Colonic mucosa (tissue), 4 donors: ENCODE results near the gene A2ML1. TPM values are rescaled to one million over a fixed set of nuclear protein-coding genes. Genes with fewer than 3 reads are reported as not detected.

ENCODE experiments used
- DNase-seq: peaks from one replicate; pipeline ENCODE4 v3.0.0-alpha.2; 2020
- H3K27ac ChIP-seq: fragments of 200-600 bp; one replicate; pipeline ENCODE4 v1.8.0; 2021
- H3K27me3 ChIP-seq: fragments of 200-600 bp; one replicate; pipeline ENCODE4 v1.8.0; 2021
- H3K36me3 ChIP-seq: fragments of 200-600 bp; one replicate; pipeline ENCODE4 v1.8.0; 2021
- H3K4me1 ChIP-seq: fragments of 200-600 bp; one replicate; pipeline ENCODE4 v1.8.0; 2021; ENCODE audit warnings: mild to moderate bottlenecking
- H3K4me3 ChIP-seq: fragments of 200-600 bp; one replicate; pipeline ENCODE4 v1.8.0; 2021
- H3K9ac ChIP-seq, 2 donors: one replicate each; pipeline ENCODE4 v1.7.0; 2013; ENCODE audit warnings: control low read depth in 2 of 2, low read depth in 2 of 2, low read length in 2 of 2
- H3K9me3 ChIP-seq: fragments of 200-600 bp; one replicate; pipeline ENCODE4 v1.8.0; 2021
- intact Hi-C: fragments of 100-400 bp; cut with DNase I; formaldehyde crosslinking; loops from one replicate; pipeline ENCODE4 v1.14.1; 2022
- total RNA-seq, 2 donors: library from RNA; stranded (reverse); fragmentation: NEBNext Ultra II Directional in 1 of 2; extraction: Animal tissue kit (Norgen Biotek cat#: 25700) in 1 of 2; gene quantifications; one replicate each; pipeline ENCODE4 v1.2.1, GENCODE V29; 2021
- TF ChIP-seq, protein P1 (sequence below): fragments of 200-600 bp; IDR thresholded peaks from one replicate; pipeline ENCODE4 v1.8.0; 2022; ENCODE audit warnings: antibody characterized with exemption, mild to moderate bottlenecking
- donor health status: healthy.
- donor health status: DM: no; HTN: no; CAD: no.
- donor health status: DM: no; HTN: no; CAD: no.

Gene A2ML1
- total RNA-seq, 2 donors from 2014 or later: not detected

DNA sequence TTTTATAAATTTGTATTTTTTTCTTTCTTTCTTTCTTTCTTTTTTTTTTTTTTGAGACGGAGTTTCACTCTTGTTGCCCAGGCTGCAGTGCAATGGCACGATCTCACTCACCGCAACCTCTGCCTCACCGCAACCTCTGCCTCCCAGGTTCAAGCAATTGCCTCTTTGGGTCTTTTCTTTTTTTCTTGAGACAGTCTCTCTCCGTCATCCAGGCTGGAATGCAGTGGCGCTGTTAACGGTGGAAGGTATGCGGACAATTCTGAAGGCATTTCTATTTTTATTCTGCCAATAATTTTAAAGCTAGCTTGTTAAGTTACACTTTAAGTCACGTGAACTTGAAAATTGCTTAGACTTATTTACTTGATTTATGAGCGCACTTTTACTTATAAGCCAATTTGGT is 83.1 kb downstream of the A2ML1 start:
- H3K4me3 ChIP-seq: no peak overlapping the region
- H3K4me1 ChIP-seq: no peaks in the 10 kb centered on the region
- H3K27ac ChIP-seq: no peak overlapping the region
- H3K9me3 ChIP-seq: no peaks in the 10 kb centered on the region
- H3K27me3 ChIP-seq: no peaks in the 10 kb centered on the region
- intact Hi-C loops: no loop called here
- TF ChIP-seq, protein P1, sequence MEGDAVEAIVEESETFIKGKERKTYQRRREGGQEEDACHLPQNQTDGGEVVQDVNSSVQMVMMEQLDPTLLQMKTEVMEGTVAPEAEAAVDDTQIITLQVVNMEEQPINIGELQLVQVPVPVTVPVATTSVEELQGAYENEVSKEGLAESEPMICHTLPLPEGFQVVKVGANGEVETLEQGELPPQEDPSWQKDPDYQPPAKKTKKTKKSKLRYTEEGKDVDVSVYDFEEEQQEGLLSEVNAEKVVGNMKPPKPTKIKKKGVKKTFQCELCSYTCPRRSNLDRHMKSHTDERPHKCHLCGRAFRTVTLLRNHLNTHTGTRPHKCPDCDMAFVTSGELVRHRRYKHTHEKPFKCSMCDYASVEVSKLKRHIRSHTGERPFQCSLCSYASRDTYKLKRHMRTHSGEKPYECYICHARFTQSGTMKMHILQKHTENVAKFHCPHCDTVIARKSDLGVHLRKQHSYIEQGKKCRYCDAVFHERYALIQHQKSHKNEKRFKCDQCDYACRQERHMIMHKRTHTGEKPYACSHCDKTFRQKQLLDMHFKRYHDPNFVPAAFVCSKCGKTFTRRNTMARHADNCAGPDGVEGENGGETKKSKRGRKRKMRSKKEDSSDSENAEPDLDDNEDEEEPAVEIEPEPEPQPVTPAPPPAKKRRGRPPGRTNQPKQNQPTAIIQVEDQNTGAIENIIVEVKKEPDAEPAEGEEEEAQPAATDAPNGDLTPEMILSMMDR: no peak
- DNase-seq: no peak
- H3K36me3 ChIP-seq: no peaks in the 10 kb centered on the region
- no peak overlapping the region for H3K9ac ChIP-seq

DNA sequence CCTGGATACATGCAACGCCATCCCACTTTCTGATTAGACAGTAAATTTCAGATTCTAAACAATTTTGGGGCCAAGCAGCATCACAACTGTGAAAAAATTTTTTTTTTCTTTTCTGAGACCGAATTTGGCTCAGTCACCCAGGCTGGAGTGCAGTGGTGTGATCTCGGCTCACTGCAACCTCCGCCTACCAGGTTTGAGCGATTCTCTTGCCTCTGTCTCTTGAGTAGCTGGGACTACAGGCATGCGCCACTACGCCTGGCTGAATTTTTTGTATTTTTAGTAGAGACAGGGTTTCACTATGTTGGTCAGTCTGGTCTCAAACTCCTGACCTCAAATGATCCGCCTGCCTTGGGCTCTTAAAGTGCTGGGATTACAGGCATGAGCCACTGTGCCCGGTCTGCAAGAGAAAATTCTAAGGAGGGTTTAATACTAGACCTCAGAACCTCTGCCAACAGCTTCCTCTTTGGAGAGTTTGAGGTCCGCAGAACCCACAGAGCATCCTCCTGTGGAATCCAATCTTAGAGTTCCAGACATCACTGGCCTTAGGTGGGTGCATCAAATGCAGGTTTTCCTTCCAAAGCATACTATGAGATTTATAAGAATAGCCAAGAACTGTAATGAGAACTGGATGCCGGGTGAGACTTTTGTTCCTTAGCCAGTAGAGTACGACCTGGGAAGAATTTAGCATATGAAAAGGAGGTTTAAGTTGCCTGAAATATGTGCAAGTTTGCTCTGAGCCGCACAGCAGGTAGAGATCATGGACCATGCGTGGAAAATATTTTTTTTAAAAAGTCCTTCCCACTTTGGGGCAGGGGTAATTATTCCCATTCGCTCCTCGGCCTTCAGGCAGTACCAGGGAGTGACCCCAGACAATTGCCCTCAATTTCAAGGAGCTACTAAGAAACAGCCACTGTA is 84.1 kb downstream of the A2ML1 start:
- H3K4me3 ChIP-seq: no peak overlapping the region
- H3K36me3 ChIP-seq: no peaks in the 10 kb centered on the region
- intact Hi-C loops: no loop called here
- H3K27ac ChIP-seq: no peak overlapping the region
- no peaks in the 10 kb centered on the region for H3K27me3 ChIP-seq
- no peaks in the 10 kb centered on the region for H3K4me1 ChIP-seq
- H3K9ac ChIP-seq: no peak overlapping the region
- TF ChIP-seq, protein P1: no peak
- no peak for DNase-seq
- no peaks in the 10 kb centered on the region for H3K9me3 ChIP-seq

- Histone ChIP-seq H3K9me3 (no peaks in the 10 kb centered on the region), H3K36me3 (no peaks in the 10 kb centered on the region), H3K9ac (no peak overlapping the region), H3K4me1 (no peaks in the 10 kb centered on the region), H3K27me3 (no peaks in the 10 kb centered on the region), H3K4me3 (no peak overlapping the region), H3K27ac (no peak overlapping the region)
- intact Hi-C loops: no loop called here
- DNase-seq: no peak
- TF ChIP-seq, protein P1: no peak
These were observed 85.1 kb downstream of the A2ML1 start for GRCh38 chr12:8907513-8907912.

- H3K9ac ChIP-seq: no peak overlapping the region
- TF ChIP-seq, protein P1: no peak
- H3K4me1 ChIP-seq: peaks cover 7% of the 10 kb centered on the region
- no peaks in the 10 kb centered on the region for H3K36me3 ChIP-seq
- intact Hi-C loops: no loop called here
- H3K27me3 ChIP-seq: no peaks in the 10 kb centered on the region
- H3K27ac ChIP-seq: no peak overlapping the region
- no peaks in the 10 kb centered on the region for H3K9me3 ChIP-seq
- no peak for DNase-seq
- no peak overlapping the region for H3K4me3 ChIP-seq
These were observed 87.3 kb downstream of the A2ML1 start for GRCh38 chr12:8909752-8910151.

GRCh38 chr12:8911606-8912268 is 89.3 kb downstream of the A2ML1 start:
- Histone ChIP-seq H3K36me3 (no peaks in the 10 kb centered on the region), H3K27ac (no peak overlapping the region), H3K9ac (no peak overlapping the region), H3K27me3 (no peaks in the 10 kb centered on the region), H3K4me1 (peaks cover 7% of the 10 kb centered on the region), H3K9me3 (no peaks in the 10 kb centered on the region), H3K4me3 (no peak overlapping the region)
- TF ChIP-seq, protein P1: no peak
- no peak for DNase-seq
- intact Hi-C loops: no loop called here
